ENCODE results near the gene CES3. TPM values are rescaled to one million over a fixed set of nuclear protein-coding genes. Genes with fewer than 3 reads are reported as not detected.
"Not testable (repeated sequence)": the region's sequence is repeated elsewhere in the genome, so short reads cannot be mapped to it uniquely, and the experiment has no call there.

Gene CES3
- total RNA-seq, 1 experiment from 2014 or later = 2.2 TPM

DNA sequence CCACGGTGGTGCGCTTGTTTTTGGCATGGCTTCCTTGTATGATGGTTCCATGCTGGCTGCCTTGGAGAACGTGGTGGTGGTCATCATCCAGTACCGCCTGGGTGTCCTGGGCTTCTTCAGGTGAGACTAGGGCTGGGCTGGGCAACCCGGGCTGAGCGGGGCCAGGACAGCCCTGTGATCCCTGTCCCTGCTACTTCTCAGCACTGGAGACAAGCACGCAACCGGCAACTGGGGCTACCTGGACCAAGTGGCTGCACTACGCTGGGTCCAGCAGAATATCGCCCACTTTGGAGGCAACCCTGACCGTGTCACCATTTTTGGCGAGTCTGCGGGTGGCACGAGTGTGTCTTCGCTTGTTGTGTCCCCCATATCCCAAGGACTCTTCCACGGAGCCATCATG, 20.8 kb upstream of the CES3 start:
- in situ Hi-C loops (cut with HindIII; ENCODE audit: low pct_unique_long_range_greater_than_20kb, low sequenced_read_pairs) = no loop called here
- DNase-seq (ENCODE audit: low read depth) = no peak

DNA sequence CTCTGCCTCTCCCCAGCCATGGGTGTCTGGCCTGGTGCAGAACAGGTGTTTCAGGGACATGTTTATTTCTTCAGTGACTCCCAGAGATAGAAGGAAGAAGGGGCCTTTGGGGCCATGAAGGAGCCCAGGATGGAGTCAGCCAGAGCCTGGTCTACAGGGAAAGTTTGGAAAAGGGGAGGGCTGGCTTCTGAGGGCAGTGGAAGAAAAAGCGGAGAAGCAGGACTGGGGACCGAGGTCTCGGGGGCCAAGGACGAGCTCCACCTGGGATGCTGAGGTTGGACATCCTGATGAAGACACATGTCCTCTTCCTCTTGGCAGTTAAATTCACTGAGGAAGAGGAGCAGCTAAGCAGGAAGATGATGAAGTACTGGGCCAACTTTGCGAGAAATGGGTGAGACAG, 18.1 kb upstream of the CES3 start:
- in situ Hi-C loops (cut with HindIII; ENCODE audit: low pct_unique_long_range_greater_than_20kb, low sequenced_read_pairs) = no loop called here
- no peak for DNase-seq (ENCODE audit: low read depth)

DNA sequence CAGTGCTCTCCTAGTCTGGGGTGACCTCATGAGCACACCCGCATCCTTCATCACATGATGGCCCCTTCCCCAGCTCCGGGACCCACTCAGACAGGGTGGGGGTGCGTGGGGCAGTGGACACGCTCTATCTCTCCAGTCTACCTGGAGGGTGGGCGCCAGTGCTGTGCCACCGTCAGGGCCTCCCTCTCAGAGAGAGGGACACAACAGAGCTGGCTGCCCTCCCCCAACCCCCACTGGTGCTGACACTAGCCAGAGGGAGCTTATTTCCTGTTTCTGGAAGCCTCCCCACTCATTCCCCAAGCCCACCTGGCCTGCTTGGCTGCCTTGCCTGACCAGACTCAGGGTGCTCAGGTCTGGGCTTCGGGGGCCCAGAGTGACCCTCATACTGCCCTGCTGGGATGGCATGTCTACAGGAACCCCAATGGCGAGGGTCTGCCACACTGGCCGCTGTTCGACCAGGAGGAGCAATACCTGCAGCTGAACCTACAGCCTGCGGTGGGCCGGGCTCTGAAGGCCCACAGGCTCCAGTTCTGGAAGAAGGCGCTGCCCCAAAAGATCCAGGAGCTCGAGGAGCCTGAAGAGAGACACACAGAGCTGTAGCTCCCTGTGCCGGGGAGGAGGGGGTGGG, 17.5 kb upstream of the CES3 start:
- in situ Hi-C loops (cut with HindIII; ENCODE audit: low pct_unique_long_range_greater_than_20kb, low sequenced_read_pairs) = no loop called here
- DNase-seq (ENCODE audit: low read depth) = no peak

DNA sequence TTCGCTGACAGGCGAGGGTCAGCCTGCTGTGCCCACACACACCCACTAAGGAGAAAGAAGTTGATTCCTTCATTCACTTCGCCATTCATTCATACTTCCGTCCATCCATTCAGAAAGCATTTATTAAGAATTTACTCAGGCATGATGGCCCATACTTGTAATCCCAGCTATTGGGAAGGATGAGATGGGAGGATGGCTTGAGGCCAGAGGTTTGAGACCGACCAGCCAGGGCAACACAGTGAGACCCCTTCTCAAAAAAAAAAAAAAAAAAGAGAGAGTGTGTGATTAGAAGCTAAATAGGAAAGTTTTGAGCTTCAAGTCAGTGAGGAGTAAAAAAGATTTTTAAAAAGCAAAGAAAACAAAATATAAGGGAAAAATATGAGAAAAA, 17.0 kb upstream of the CES3 start:
- in situ Hi-C loops (cut with HindIII; ENCODE audit: low pct_unique_long_range_greater_than_20kb, low sequenced_read_pairs) = no loop called here
- no peak for DNase-seq (ENCODE audit: low read depth)

DNA sequence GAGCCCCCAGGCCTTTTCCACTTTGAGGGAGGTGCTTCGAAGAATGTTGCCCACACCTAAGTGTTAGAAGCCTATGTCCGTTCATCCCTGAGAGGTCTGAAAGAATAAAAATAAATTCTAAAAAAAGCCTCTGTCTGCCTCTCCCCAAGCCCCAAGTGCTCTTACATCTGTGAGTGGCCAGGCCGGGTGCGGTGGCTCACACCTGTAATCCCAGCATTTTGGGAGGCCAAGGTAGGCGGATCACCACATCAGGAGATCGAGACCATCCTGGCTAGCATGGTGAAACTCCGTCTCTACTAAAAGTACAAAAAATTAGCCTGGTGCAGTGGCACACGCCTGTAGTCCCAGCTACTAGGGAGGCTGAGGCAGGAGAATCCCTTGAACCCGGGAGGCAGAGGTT, 16.1 kb upstream of the CES3 start:
- in situ Hi-C loops (cut with HindIII; ENCODE audit: low pct_unique_long_range_greater_than_20kb, low sequenced_read_pairs); DNase-seq (ENCODE audit: low read depth): not testable (repeated sequence)

DNA sequence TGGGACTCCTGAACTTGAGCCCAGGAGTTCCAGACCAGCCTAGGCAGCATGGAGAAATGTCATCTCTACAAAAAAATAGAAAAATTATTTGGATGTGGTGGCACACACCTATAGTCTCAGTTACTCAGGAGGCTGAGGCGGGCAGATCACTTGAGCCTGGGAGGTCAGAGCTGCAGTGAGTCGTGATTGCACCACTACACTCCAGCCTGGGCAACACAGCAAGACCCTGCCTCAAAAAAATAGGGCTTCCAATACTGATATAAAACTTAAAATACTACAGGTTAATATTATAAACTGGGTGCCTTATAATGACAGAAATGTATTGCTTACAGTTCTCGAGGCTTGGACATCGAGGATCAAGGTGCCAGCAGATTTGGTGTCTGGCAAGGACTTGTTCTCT, 15.1 kb upstream of the CES3 start:
- in situ Hi-C loops (cut with HindIII; ENCODE audit: low pct_unique_long_range_greater_than_20kb, low sequenced_read_pairs) = no loop called here

DNA sequence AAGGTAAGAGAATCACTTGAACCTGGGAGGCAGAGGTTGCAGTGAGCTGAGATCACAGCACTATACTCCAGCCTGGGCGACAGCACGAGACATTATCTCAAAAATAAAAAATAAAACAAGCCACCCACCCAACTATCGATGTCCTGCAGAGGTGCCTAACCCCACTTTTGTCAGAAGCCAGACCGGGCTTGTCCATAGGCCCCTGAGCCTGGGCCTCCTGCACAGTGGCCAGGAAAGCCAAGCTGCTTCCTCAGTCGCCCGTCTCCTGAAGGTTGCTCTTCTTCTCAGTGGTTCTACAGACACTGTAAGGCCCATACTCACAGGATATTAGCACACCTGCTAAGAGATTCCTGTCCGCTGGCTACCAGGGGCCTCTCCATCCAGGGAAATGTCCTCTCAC, 14.5 kb upstream of the CES3 start:
- in situ Hi-C loops (cut with HindIII; ENCODE audit: low pct_unique_long_range_greater_than_20kb, low sequenced_read_pairs) = no loop called here
- no peak for DNase-seq (ENCODE audit: low read depth)

More for the DNA sequence above, 15.1 kb upstream of the CES3 start:
- no peak for DNase-seq (ENCODE audit: low read depth)

DNA sequence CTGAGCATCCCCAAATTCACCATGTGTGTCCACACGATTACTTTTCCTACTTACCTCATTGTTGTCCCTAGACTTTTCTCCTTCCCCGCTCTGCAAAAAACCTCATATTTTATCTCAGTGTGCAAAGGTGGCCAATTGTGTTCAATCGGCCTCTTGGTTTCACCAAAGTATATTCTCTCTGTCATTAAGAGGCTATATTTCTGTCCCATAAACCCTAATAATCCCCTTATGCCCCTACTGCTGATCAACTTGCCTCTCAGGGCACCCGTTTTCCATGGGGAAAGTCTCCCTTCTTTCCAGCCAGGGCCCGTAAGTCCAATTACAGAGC, 14.1 kb upstream of the CES3 start:
- in situ Hi-C loops (cut with HindIII; ENCODE audit: low pct_unique_long_range_greater_than_20kb, low sequenced_read_pairs) = no loop called here
- no peak for DNase-seq (ENCODE audit: low read depth)

DNA sequence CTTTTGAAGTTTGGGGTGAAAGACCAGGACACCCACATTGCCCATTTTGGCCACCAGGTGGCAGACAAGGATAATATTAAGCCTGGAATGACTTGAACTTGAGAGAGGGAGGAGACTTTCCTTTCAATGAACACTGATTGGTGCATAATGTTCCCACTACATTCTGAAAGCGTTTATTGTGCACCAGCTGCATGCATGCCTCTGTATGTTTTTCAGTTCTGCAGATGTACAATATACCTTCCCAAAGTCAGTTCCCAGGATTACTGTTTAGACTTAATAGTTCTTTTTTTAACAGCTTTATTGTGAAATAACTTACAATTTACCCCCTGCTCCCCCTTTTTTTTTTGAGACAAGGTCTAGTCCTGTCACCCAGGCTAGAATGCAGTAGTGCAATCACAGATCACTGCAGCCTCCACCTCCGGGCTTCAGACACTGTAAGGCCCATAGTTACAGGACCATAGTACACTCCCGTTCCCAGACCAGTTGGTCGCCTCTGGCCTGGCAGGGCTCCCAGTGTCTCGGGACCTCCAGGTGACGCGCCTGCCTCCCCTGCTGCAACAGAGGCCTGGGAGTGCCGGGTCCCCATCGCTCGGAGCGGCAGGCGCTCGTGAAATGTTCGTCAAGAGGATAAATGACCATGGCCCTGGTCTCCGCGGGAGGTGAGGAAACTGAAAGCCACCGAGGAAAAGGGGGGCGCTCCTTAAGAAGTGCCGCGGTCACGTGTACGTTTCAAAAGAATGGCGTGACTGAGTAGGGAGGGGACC, 13.6 kb upstream of the CES3 start:
- peak; percentile 70 for DNase-seq (ENCODE audit: low read depth)

DNA sequence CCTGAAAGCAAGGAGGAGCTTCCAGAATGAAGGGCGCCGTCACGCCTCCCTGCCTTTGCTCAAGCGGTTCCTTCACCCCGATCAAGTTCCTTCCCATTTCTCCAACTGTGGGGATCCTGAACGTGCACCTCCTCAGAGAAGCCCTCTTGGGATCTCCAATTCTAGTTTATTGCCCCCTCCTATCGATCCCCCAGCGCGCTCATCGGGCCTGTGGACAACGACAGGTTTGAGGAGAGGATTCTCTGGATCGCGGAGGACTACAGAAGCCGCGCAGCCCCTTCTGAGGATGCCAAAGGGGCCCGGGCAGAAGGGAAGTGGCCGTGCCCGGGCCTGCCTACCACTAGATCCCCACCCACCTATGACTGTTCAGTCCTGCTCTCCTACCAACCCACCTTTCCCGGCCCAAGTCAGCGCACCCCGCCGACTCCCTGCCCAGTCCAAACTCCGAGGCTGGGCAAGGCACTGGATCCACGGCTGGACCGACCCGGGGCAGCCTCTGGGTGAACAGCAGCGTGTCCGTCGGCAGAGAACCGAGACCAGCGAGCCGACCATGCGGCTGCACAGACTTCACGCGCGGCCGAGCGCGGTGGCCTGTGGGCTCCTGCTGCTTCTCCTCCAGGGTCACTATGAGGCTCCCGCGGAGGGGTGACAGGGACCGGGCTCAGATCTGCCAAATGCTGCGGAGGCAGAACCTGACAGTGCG, 12.8 kb upstream of the CES3 start:
- no peak for DNase-seq (ENCODE audit: low read depth)
- in situ Hi-C loops (cut with HindIII; ENCODE audit: low pct_unique_long_range_greater_than_20kb, low sequenced_read_pairs) = no loop called here

More for the DNA sequence above, 13.6 kb upstream of the CES3 start:
- in situ Hi-C loops (cut with HindIII; ENCODE audit: low pct_unique_long_range_greater_than_20kb, low sequenced_read_pairs) = no loop called here

DNA sequence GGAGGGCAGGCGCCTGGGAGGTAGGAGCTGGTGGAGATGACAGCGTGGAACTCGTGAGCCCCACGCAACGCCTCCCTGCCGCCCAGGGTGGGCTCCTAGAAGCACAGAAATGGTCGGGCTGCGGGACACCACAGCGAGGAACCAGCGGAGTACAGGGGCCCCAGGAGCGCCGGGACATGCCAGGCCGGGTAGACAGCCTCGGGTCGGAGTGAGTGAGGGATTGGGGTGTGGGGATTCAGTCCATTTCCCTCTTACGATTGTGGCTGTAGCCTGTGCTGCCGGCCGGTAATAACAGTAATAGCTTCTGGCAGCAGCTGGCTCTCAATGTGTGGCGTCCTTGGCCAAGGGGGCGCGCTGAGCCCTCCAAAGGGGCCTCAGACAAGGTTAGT, 12.2 kb upstream of the CES3 start:
- in situ Hi-C loops (cut with HindIII; ENCODE audit: low pct_unique_long_range_greater_than_20kb, low sequenced_read_pairs) = no loop called here

DNA sequence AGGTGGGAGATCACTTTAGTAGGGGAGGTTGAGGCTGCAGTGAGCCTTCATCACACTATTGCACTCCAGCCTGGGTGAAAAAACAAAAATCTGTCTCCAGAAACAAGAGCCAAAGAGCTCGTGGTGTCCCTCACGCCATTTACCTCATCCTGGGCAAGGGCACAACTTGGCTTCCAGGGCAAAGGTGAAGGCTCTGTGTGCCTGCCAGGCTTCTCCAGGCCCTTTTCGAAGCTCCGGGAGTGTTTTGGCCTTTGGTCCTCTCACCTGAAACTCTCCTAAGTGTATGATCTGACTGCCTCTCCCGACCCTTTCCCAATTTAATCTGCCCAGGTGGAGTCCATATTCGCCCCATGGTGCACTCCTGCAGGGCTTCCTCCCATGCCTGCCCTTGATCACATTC, 11.6 kb upstream of the CES3 start:
- in situ Hi-C loops (cut with HindIII; ENCODE audit: low pct_unique_long_range_greater_than_20kb, low sequenced_read_pairs) = no loop called here
- DNase-seq (ENCODE audit: low read depth) = no peak

More for the DNA sequence above, 12.2 kb upstream of the CES3 start:
- no peak for DNase-seq (ENCODE audit: low read depth)

DNA sequence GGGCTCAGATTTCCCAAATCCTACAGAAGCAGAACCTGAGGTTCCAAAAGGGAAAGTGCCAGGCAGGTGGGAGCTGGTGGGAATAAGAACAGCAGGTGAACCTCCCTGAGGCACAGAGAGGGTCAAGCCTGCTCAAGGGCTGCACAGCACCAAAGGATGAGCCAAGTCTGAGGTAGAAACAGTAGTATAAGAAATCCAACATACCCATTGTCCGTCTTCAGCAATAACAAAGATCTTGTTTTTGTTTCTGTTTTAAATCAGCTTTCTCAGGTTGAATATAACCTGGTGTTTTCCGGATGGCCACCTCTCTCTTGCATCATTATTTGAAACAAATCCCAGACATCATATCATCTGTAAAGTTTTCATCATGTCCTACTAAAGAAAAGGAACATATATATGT, 10.6 kb upstream of the CES3 start:
- in situ Hi-C loops (cut with HindIII; ENCODE audit: low pct_unique_long_range_greater_than_20kb, low sequenced_read_pairs) = no loop called here
- no peak for DNase-seq (ENCODE audit: low read depth)

DNA sequence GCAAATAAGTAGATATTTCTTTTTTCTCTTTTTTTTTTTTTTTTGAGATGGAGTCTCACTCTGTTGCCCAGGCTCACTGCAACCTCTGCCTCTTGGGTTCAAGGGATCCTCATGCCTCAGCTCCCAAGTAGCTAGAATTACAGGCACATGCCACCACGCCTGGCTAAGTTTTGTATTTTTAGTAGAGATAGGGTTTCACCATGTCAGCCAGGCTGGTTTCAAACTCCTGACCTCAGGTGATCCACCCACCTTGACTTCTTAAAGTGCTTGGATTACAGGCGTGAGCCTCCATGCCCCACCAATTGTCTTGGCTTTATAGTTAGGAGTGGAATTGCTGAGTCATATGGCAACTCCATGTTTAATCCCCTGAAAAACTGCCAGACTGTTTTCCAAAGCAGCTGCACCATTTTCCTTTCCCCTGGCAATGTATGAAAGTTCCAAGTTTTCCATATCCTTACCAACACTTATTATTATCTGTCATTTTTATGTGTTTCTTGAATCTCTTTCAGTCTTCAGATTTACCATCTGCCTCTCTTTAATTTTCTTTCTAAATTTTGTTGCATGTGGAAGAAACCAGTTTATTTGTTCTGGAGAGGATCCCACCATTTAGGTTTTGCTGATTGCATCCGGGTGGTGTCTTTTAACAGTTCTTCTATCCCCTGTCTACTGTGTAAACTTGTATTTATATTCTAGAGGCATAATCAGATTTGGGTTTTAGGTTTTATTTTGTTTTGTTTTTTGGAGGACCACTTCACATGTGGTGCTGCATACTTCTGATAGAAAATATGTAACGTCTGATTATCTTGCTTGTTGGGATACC, 9.9 kb upstream of the CES3 start:
- in situ Hi-C loops (cut with HindIII; ENCODE audit: low pct_unique_long_range_greater_than_20kb, low sequenced_read_pairs) = no loop called here

DNA sequence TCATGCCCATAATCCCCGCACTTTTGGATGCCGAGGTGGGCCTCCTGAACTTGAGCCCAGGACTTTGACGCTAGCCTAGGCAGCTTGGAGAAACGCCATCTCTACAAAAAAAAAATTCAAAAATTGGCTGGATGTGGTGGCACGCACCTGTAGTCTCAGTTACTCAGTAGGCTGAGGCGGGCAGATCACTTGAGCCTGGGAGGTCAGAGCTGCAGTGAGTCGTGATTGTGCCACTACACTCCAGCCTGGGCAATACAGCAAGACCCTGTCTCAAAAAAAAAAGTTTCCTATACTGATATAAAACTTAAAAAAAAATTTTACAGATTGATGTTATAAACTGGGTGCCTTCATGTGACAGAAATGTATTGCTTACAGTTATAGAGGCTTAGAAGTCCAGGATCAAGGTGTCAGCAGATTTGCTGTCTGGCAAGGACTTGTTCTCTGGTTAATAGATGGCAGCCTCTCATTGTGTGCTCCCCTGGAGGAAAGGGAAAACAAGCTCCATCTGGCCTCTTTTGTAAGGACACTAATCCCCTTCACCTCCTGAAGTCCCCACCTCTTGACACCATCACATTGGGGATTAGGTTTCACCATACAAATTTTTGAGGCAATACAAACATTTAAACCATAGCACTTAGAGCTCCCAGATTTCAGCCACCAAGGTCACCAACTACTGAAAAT, 8.5 kb upstream of the CES3 start:
- no peak for DNase-seq (ENCODE audit: low read depth)
- in situ Hi-C loops (cut with HindIII; ENCODE audit: low pct_unique_long_range_greater_than_20kb, low sequenced_read_pairs) = no loop called here

More for the DNA sequence above, 9.9 kb upstream of the CES3 start:
- DNase-seq (ENCODE audit: low read depth) = peak; percentile 33

DNA sequence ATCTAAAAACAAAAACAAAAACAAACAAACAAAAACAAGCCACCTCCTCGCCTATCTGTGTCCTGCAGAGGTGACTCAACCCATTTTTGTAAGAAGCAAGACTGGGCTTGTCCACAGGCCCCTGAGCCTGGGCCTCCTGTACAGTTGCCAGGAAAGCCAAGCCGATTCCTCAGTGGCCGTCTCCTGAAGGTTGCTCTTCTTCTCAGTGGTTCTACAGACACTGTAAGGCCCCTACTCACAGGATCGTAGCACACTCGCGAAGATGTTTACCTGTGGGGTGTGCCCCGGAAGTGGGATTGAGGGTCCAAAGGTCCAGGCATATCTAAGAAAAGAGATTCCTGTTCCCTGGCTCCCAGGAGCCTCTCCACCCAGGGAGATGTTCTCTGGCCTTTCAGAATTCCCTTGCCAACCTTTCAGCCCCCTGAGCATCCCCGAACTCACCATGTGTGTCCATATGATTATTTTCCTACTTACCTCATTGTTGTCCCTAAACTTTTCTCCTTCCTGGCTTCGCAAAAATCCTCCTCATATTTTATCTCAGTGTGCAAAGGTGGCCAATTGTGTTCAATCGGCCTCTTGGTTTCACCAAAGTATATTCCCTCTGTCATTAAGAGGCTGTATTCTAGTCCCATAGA, 7.5 kb upstream of the CES3 start:
- in situ Hi-C loops (cut with HindIII; ENCODE audit: low pct_unique_long_range_greater_than_20kb, low sequenced_read_pairs) = no loop called here
- DNase-seq (ENCODE audit: low read depth) = no peak

DNA sequence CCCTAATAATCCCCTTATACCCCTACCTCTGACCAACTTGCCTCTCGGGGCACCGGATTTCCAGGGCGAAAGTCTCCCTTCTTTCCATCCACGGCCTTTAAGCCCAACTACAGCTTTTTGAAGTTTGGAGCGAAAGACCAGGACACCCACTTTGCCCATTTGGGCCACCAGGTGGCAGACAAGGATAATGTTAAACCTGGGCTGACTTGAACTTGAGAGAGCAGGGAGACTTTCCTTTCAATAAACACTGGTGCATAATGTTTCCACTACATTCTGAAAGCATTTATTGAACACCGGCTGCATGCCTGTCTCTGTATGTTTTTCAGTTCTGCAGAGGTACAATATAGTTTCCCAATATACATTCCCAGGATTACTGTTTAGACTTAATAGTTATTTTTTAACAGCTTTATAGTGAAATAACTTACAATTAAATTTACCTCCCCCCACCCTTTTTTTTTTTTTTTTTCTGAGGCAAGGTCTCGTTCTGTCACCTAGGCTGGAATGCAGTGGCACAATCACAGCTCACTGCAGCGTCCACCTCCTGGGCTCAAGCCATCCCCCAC, 6.9 kb upstream of the CES3 start:
- in situ Hi-C loops (cut with HindIII; ENCODE audit: low pct_unique_long_range_greater_than_20kb, low sequenced_read_pairs) = no loop called here
- peak; percentile 65 for DNase-seq (ENCODE audit: low read depth)

Measured in Caki2 (cell line).